Gastrocnemius medialis (tissue), 4 donors: Measurements from ENCODE around the gene TMEM107.
A peak's percentile ranks its signal among the peaks of the same experiment; 100 is the strongest.

ENCODE experiments used
- CTCF ChIP-seq, 5 experiments: fragments of 450-650 bp in 3 of 5; fragments of 200-600 bp in 2 of 5; sonication (generic) in 2 of 5; IDR thresholded peaks in 4 of 5; conservative IDR thresholded peaks in 1 of 5; 1 replicate in 4 of 5; 2 replicates in 1 of 5; pipeline ENCODE4 v1.5.1; 2016 to 2019; ENCODE audit warnings: antibody characterized with exemption in 5 of 5, mild to moderate bottlenecking in 3 of 5, moderate library complexity in 3 of 5
- POLR2A ChIP-seq, 2 donors: fragments of 450-650 bp; IDR thresholded peaks; one replicate each; pipeline ENCODE4 v1.6.1; 2017; ENCODE audit warnings: antibody characterized with exemption in 2 of 2, mild to moderate bottlenecking in 2 of 2, moderate library complexity in 2 of 2

GRCh38 chr17:8186446-8186786 is 10.2 kb upstream of the TMEM107 start:
- TF ChIP-seq CTCF (IDR thresholded peaks at IDR 0.05 in 4 of 5, conservative IDR thresholded peaks at IDR 0.05 in 1 of 5) (peak in 1 of 5 experiments; percentile 46), POLR2A (IDR thresholded peaks at IDR 0.05) (no peak)
